Caco-2 (cell line): ENCODE data around the gene DROSHA. TPM values are rescaled to one million over a fixed set of nuclear protein-coding genes. Genes with fewer than 3 reads are reported as not detected.

Source experiments
- BruUV-seq: library from RNA; stranded (reverse); fragments of 400-500 nt; replicated peaks from 2 replicates; lab custom pipeline; 2021; lab: Mats Ljungman, UMichigan
- CTCF ChIA-PET: fragments of 300-600 bp; sonication (Branson Sonifier 250); formaldehyde crosslinking; loops from one replicate; lab custom pipeline; 2022; ENCODE audit warnings: antibody characterized with exemption; lab: Charles Lee
- POLR2A ChIA-PET: fragments of 300-600 bp; sonication (Branson Sonifier 250); formaldehyde crosslinking; loops from one replicate; lab custom pipeline; 2022; ENCODE audit warnings: antibody characterized with exemption; lab: Charles Lee
- DNase-seq, 2 experiments: peaks; one replicate each; pipeline versions ENCODE4 v3.0.0 to v3.0.0-alpha.2; 2020 to 2022
- H3K27me3 ChIP-seq: replicated peaks from 2 replicates; pipeline ENCODE4 v1.6.0; 2011; ENCODE audit warnings: low read length; ENCODE audit not compliant: control insufficient read depth, insufficient read depth
- H3K36me3 ChIP-seq: 2 replicates; pipeline ENCODE4 v1.5.1; 2011; ENCODE audit warnings: low read length; ENCODE audit not compliant: control insufficient read depth, insufficient read depth
- H3K4me1 ChIP-seq: fragments of 250-450 bp; sonication (Bioruptor Pico); 2 replicates; pipeline ENCODE4 v1.5.1; 2020; ENCODE audit warnings: mild to moderate bottlenecking
- H3K4me3 ChIP-seq: 2 replicates; pipeline ENCODE4 v1.5.1; 2011; ENCODE audit warnings: low read depth, mild to moderate bottlenecking, control low read depth, low read length
- H3K9me3 ChIP-seq: fragments of 250-450 bp; sonication (Bioruptor Pico); 2 replicates; pipeline ENCODE4 v1.5.1; 2020; ENCODE audit warnings: mild to moderate bottlenecking, moderate library complexity
- H3K27ac Mint-ChIP-seq: one replicate; pipeline ENCODE4 v1.8.0; 2022; ENCODE audit warnings: mixed read lengths; ENCODE audit not compliant: unreplicated experiment
- H3K27me3 Mint-ChIP-seq: one replicate; pipeline ENCODE4 v1.8.0; 2022; ENCODE audit warnings: mixed read lengths; ENCODE audit not compliant: insufficient read depth, unreplicated experiment
- H3K36me3 Mint-ChIP-seq: one replicate; pipeline ENCODE4 v1.8.0; 2022; ENCODE audit warnings: mild to moderate bottlenecking, mixed read lengths; ENCODE audit not compliant: insufficient read depth, unreplicated experiment
- H3K4me1 Mint-ChIP-seq: one replicate; pipeline ENCODE4 v1.8.0; 2022; ENCODE audit warnings: low read depth, mixed read lengths; ENCODE audit not compliant: unreplicated experiment
- H3K4me3 Mint-ChIP-seq: one replicate; pipeline ENCODE4 v1.8.0; 2022; ENCODE audit warnings: mild to moderate bottlenecking, moderate library complexity, mixed read lengths; ENCODE audit not compliant: unreplicated experiment
- H3K9me3 Mint-ChIP-seq: one replicate; pipeline ENCODE4 v1.8.0; 2022; ENCODE audit warnings: mixed read lengths; ENCODE audit not compliant: unreplicated experiment
- CTCF ChIP-seq, 2 experiments: fragments of 200-600 bp in 1 of 2; IDR thresholded peaks; 1 replicate in 1 of 2; 2 replicates in 1 of 2; pipeline versions ENCODE4 v1.5.1 to v1.8.0; 2011 to 2022; ENCODE audit warnings: antibody characterized with exemption in 1 of 2, control low read depth in 1 of 2, inconsistent platforms in 1 of 2, low read depth in 1 of 2, low read length in 1 of 2, mild to moderate bottlenecking in 1 of 2, moderate library complexity in 1 of 2; ENCODE audit not compliant: insufficient read depth in 1 of 2, severe bottlenecking in 1 of 2, unreplicated experiment in 1 of 2
- intact Hi-C: fragments of 100-400 bp; cut with micrococcal nuclease; formaldehyde crosslinking; loops from one replicate; pipeline ENCODE4 v1.10.0; 2022; ENCODE audit not compliant: unreplicated experiment
- total RNA-seq: library from RNA; stranded (reverse); gene quantifications from 2 replicates; pipeline ENCODE4 v1.2.3, GENCODE V29; 2022

DROSHA gene
- total RNA-seq, 1 experiment from 2014 or later: 88.4 TPM

GRCh38 chr5:31574772-31575171 lies 42.9 kb upstream of the DROSHA start:
- Mint-ChIP-seq H3K4me3 (no peak overlapping the region), H3K4me1 (no peaks in the 10 kb centered on the region), H3K27me3 (peaks cover 31% of the 10 kb centered on the region), H3K27ac (no peak overlapping the region), H3K36me3 (no peaks in the 10 kb centered on the region), H3K9me3 (no peaks in the 10 kb centered on the region)
- Histone ChIP-seq H3K27me3 (no peaks in the 10 kb centered on the region), H3K4me3 (no peak overlapping the region), H3K36me3 (no peaks in the 10 kb centered on the region), H3K9me3 (no peaks in the 10 kb centered on the region), H3K4me1 (no peaks in the 10 kb centered on the region)
- BruUV-seq: no TSS peak
- TF ChIP-seq CTCF (IDR thresholded peaks at IDR 0.05; ENCODE audit: insufficient read depth in 1 of 2, low read depth in 1 of 2, low read length in 1 of 2, severe bottlenecking in 1 of 2, unreplicated experiment in 1 of 2): no peak
- CTCF ChIA-PET: no interaction called here
- POLR2A ChIA-PET: no interaction called here
- intact Hi-C loops: no loop called here
- DNase-seq: no peak

GRCh38 chr5:31573494-31574142 lies 41.7 kb upstream of the DROSHA start:
- no peaks in the 10 kb centered on the region for H3K4me1 ChIP-seq
- TF ChIP-seq CTCF (IDR thresholded peaks at IDR 0.05; ENCODE audit: insufficient read depth in 1 of 2, low read depth in 1 of 2, low read length in 1 of 2, severe bottlenecking in 1 of 2, unreplicated experiment in 1 of 2): no peak
- H3K9me3 ChIP-seq: no peaks in the 10 kb centered on the region
- H3K36me3 Mint-ChIP-seq: no peaks in the 10 kb centered on the region
- DNase-seq: no peak
- H3K27me3 ChIP-seq: no peaks in the 10 kb centered on the region
- no peaks in the 10 kb centered on the region for H3K4me1 Mint-ChIP-seq
- no peak overlapping the region for H3K4me3 Mint-ChIP-seq
- no peak overlapping the region for H3K4me3 ChIP-seq
- CTCF ChIA-PET: no interaction called here
- H3K36me3 ChIP-seq: no peaks in the 10 kb centered on the region
- H3K27me3 Mint-ChIP-seq: peaks cover 31% of the 10 kb centered on the region
- no peaks in the 10 kb centered on the region for H3K9me3 Mint-ChIP-seq
- POLR2A ChIA-PET: no interaction called here
- BruUV-seq: no TSS peak
- intact Hi-C loops: no loop called here
- H3K27ac Mint-ChIP-seq: no peak overlapping the region

- no peak overlapping the region for H3K27ac Mint-ChIP-seq
- BruUV-seq: no TSS peak
- no peaks in the 10 kb centered on the region for H3K4me1 Mint-ChIP-seq
- POLR2A ChIA-PET: no interaction called here
- peaks cover 9% of the 10 kb centered on the region for H3K27me3 Mint-ChIP-seq
- no peaks in the 10 kb centered on the region for H3K4me1 ChIP-seq
- no peak overlapping the region for H3K4me3 Mint-ChIP-seq
- intact Hi-C loops: no loop called here
- no peak overlapping the region for H3K4me3 ChIP-seq
- H3K9me3 Mint-ChIP-seq: peaks cover 24% of the 10 kb centered on the region
- no peaks in the 10 kb centered on the region for H3K36me3 Mint-ChIP-seq
- no peak for TF ChIP-seq CTCF (IDR thresholded peaks at IDR 0.05; ENCODE audit: insufficient read depth in 1 of 2, low read depth in 1 of 2, low read length in 1 of 2, severe bottlenecking in 1 of 2, unreplicated experiment in 1 of 2)
- CTCF ChIA-PET: interaction anchor here (0.7 kb wide), 1 partner anchor 700 kb away, joined by 4 read pairs; no protein-coding TSS in a partner anchor
- H3K27me3 ChIP-seq: no peaks in the 10 kb centered on the region
- H3K36me3 ChIP-seq: no peaks in the 10 kb centered on the region
- peaks cover 15% of the 10 kb centered on the region for H3K9me3 ChIP-seq
- no peak for DNase-seq
These were observed 37.2 kb upstream of the DROSHA start for GRCh38 chr5:31569068-31569467.
